HG02571 (cell line): ENCODE measurements around the gene CDH13.

Source experiments
- ATAC-seq: cut with Tn5 transposase; IDR thresholded peaks from one replicate; pipeline ENCODE4 v1.9.1; 2021; ENCODE audit warnings: mild to moderate bottlenecking, moderate library complexity; ENCODE audit not compliant: unreplicated experiment

CDH13 gene

DNA sequence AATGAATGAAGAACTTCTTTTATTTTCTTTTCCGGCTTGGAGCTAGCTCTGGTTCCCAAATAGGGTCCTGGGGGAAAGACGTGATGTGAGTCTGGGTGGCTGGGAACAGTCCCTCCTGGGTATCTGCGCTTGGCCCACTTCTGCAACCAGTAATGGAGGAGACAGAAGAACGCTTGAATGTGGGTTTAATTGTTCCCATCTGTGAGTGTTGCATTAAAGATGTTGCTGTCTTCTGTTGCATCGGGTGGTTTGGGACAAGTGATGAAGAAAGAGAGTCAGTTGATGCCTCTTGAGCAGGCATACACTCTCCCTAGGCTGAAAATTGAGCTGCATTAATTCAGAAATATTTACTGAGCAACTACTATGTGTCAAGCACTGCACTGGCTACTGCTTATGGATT, 511.1 kb downstream of the CDH13 start:
- no peak for ATAC-seq

DNA sequence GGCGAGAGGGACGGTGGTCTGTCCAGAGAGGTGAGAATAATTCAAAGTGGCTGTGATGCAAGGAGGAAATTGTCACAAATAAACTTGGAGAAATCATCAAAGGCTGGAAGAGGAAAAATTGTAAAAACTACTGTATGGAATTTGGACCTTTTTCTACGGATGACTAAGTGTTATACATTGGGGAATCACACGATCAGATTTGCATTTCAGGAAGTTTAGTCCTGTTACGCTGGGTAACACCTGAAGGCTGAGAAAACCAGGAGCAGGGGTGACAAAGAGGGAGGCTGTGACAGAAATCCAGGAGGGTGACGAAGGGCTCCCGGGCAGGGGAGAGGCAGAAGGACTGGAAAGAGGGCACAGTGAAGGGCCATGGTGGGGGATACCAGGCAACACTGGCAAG, 511.7 kb downstream of the CDH13 start:
- ATAC-seq: no peak

DNA sequence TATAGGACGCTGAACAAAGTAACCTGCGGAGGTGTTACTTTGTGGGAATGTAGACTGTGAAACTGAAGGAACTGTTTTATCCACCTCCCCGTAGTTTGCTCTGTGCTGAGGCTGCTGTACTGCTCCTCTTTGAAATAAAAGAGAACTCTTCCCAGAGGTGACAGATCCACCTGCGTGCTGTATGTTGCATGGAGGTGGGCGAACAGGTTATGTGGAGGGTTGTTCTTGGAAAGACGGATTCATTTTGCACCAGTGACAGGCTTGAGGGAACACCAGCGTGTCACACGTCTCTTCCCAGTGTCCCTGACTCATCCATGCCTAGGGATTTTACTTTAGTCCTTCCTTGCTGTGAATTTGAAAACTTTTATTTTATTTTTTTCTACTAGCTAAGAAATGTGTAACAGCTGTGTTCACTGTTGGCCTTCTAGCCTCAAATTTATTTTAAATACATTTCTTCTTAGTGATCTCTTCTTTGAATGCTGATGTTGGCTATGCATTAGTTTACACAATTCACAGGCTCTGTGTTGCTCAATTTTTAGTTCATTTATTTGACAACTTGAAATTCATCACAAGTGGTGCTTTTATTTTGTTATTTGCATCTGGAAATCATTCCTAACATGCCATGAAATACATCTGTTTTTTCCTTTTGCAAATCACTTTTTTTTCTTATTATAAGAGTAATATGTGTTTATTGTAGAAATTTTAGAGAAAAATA, 512.4 kb downstream of the CDH13 start:
- no peak for ATAC-seq

DNA sequence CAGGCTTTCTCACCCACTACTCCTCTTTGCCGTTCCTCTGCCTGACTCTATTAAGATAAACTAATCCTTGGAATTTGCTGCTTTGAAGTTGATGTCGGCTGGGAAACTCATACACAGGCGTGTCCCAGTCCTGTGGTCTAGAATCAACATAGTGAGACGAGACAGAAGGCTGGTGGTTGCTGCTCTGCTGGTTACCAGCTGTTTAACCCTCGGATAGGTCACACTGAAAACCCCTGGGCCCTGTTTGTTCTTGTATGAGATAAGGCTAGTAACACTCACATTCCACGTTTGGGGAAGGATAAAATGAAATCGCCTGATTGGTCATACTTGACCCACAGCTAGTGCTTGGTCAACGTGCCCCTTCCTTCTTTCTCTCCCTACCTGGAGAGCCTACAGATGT, 517.0 kb downstream of the CDH13 start:
- ATAC-seq: no peak

DNA sequence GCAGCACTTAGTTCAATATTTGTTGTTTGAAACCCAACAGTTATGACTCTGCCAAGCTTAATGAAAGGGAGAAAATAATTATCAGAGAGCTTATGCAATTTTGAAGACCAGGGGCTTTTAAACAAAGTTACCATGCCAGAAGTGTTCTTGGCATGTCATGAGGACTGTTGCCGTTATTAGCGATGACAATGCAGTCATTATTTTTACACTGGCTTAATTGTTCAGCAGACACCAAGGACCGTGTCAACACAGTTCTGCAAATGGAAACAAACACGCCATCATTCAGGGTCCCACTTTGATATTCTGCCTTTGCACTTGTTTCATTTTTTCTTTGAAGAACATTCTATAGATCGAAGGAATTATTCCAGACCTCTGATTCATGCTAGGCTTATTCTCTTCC, 518.5 kb downstream of the CDH13 start:
- no peak for ATAC-seq

DNA sequence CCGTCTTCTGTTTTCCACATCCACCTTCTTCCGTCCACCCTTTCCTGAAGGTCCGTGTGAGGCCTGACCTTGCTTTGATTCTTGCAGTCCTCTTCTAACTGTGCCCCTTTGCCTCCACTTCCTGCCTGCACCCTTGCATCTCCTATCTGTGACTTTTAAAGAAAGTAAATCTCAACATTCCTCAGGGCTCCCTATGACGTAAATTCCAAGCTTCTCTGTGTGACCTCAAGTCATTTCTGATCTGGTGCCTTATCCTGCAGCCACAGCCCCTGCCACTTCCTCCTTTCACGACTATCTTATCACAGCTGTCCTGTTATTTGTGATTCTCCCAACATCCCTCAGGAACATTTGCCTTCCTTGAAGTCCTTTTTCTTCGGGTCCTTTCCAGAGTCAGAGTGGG, 520.5 kb downstream of the CDH13 start:
- no peak for ATAC-seq

DNA sequence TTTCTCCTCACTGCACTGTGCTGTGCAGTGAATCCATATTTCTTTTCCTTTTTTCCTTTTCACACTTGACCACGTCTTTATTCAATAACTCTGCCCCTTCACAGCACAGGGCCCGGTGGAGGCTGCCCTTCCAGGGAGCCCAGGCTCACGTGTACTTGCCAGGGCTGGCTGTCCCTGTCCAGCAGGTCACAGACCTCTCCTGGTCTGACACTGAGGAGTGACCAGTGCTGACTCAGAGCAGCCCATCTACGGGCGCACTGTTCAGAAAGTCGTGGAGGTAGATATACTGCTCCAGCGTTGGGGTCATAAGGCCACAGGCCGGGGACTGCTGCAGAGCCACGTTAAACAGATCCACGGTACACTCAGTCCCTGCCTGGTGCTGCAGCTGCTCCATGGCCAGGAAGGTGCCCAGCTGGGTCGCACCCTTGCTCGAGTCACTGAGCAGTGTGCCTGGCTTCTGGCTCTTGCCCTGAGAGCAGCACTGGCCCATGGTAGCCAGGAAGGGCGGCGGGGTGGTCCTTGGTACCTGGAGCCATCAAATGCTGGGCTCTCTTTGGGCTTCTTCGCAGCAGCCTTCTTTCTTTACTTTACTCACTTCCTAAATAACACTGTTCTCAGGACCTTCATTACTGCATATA, 531.7 kb downstream of the CDH13 start:
- ATAC-seq: no peak

DNA sequence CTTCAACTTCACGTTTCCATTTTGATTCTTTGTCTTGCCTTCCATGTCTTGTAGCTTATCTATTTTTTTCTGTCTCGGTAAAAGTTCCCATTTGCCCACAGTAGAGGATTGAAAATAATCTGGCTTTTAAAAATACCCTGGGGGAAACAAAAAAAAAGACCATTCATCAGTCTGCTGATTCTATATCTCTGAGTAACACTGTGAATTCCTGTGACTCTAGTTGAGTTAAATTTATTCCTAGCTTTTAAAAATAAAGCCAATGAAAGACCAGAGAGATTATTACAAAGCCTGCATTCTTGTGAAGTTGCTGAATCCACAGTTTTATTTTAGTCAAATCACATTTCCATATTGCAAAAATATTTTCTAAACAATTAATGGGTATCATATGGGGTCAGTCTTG, 532.3 kb downstream of the CDH13 start:
- ATAC-seq: no peak

DNA sequence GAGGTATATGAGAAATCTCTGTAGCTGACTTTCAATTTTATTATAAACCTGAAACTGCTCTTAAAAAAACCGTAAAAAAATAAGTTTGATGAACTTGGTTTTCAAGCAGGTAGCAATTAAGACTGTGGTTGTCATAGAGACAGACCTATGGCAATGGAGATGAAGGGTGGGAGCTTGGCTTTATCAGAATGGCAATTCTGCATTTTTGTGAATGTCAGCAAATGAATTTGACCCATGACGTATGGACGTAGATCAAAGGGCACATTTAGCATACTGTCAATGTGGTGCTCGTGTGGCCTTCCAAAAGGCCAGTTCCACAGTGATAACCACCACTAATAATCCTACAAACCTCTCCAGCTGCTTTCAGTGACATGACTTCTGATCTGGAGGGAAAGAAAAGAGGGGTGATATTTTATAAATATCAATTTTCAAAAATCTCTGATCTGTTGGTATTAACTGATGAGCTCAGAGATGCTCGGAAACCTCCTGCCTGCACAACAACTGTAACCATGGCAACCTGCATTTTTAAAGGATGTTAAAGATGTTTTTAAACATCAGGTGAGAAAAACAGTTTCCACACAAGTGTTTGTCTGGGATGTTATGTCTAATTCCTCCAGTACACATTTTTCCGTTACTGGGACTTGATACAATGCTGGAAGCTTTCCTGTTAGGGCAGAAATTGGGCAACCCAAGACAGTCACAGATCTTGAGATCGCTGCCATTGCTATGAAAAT, 533.7 kb downstream of the CDH13 start:
- no peak for ATAC-seq

DNA sequence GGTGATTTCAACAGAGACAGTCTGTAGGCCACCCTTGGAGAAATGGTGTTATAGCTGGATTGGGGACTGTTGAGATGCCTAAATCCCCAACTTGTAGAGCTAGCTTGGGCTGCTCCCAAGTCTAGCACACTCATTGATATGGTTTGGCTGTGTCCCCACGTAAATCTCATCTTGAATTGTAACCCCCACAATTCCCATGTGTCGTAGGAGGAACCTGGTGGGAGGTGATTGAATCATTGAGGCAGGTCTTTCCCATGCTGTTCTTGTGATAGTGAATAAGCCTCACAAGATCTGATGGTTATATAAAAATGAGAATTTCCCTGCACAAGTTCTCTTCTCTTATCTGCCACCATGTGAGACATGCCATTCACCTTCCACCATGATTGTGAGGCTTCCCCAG, 536.0 kb downstream of the CDH13 start:
- no peak for ATAC-seq

DNA sequence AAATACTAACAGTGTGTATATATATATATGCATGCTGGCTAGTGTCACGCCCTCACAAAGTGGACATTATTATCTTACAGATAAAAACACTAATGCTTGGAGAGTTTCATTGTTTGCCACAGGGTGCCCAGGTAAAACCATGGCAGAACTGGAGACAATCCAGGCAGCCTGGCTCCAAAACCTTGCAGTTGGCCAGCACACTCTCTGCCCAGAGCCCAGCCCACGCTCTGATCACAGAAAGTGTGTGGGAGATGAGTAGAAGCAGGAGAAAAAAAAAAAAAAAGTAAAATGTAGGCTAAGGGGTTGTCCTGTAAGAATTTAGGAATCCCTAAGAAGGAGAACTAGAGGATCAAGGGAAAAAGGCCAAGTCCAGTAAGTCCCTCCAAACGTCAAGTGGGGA, 538.0 kb downstream of the CDH13 start:
- ATAC-seq: no peak

DNA sequence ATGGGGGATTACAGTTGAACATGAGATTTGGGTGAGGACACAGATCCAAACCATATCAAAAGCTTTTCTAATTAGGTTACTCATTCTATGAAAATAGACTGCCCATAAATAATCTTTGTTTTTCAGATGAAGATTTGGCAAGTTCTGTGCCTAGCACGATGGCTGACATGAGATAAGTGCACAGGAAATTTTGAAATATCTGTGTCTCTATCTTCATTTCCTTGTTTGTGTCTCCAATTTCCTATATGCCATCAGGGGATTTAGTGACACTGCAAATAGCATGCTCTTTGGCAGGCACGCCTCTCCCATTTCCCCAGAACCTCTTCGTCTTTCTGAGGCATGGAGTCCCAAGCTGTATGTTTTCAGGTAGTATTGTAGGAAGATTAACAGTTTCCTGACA, 544.6 kb downstream of the CDH13 start:
- ATAC-seq: no peak

DNA sequence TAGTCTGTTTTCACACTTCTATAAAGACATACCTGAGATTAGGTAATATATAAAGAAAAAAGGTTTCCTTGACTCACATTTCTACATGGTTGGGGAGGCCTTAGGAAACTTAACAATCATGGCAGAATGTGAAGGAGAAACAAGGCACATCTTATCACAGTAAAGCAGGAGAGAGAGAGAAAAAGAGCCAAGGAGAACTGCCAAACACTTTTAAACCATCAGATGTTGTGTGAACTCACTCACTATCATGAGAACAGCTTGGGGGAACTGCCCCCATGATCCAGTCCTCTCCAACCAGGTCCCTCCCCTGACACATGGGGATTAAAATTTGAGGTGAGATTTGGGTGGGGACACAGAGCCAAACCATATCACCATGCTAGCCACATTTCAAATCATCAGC, 547.9 kb downstream of the CDH13 start:
- no peak for ATAC-seq

DNA sequence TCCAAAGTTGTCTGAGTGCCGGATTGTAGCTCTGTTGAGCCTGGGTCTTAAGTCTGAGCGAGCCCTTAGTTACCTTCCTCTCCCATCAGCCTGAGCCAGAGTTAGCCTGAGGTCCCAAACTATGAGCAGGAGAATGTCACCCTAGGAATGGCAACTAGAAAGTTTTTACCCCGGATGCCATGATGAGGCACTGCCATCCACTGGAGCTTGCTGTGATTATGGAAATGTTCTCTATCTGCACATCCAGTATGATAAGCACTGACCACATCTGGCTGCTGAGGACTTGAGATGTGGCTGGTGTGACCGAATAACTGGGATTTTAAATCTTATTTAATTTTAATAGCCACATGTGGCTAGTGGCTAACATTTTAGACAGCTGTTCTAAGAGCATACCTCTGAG, 550.0 kb downstream of the CDH13 start:
- no peak for ATAC-seq

DNA sequence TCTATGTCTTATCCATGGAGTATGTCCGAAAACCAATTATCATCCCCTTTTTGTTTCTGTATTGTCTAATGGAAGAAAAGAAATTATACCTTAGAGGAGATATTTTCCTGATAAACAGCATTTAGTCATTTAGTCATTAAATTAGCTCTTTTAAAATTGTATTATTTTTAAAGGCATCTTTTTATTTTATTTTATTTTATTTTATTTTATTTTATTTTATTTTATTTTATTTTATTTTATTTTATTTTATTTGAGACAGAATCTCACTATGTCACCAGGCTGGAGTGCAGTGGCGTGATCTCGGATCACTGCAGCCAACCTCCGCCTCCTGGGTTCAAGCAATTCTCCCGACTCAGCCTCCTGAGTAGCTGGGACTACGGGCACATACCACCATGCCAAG, 559.1 kb downstream of the CDH13 start:
- no peak for ATAC-seq

DNA sequence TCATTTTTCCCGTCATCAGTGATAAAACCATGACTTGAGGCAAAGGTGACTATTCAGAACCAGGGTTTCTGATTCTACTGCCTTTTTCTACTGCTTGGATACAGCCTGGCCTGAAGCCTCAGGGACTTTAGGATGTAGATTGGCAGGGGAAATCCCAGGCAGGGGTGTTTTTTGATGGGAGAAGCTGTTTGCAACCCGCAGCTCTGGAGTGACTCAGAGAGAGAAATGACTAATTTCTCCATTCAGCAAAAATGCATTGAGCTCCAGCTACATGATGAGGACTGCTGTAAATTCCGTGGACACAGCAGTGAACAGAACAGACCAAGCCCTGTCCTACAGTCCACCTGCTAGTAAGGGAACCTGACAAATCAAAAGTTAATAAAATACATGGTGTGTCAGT, 560.6 kb downstream of the CDH13 start:
- no peak for ATAC-seq

DNA sequence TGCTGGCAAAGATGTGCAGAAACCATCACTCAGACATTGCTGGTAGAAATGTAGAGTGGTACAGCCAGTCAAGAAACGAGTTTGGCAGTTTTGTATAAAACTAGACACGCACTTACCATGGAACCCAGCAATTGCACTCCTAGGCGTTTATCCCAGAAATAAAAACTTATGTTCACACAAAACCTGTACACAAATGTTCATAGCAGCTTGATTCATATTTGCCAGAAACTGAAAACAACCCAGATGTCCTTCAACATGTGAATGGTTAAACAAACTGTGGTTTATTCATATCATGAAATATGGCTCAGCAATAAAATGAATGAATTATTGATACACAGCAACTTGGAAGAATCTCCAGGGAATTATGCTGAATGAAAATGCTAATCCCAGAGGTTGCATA, 570.0 kb downstream of the CDH13 start:
- ATAC-seq: no peak

DNA sequence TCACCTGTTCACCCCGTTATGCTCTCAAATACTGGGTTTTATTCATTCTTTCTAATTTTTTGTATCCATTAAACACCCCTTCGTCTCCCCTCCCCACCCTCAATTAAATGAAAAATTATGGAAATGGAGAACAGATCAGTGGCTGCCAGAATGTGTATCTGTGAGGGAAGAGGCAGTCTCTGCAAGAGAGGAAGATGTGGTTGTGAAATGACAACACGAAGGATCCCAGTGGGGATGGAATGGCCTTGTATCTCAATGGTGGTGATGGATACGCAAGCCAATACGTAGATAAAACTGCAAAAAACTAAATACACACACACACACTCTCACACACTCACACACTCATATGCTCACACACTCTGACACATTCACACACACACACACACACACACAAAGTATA, 570.7 kb downstream of the CDH13 start:
- no peak for ATAC-seq

DNA sequence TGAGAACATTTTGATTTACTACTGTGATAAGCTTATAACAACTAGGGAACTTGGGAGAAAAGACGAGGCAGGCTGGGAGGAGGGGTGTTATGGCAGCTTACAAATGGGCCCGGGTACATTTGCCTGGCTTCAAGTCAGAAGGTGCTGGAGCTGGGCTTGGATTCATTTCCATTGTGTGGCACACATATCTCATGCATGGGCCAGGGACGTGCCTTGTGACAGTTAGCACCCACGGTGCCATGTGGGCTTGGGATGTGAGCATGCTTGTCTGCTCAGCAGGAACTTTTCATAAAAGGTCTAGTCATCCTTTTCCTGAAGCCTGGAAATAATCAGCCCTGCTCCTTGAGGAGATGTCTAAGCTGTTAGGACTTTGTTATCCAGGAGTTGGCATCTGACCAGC, 572.2 kb downstream of the CDH13 start:
- ATAC-seq: no peak

DNA sequence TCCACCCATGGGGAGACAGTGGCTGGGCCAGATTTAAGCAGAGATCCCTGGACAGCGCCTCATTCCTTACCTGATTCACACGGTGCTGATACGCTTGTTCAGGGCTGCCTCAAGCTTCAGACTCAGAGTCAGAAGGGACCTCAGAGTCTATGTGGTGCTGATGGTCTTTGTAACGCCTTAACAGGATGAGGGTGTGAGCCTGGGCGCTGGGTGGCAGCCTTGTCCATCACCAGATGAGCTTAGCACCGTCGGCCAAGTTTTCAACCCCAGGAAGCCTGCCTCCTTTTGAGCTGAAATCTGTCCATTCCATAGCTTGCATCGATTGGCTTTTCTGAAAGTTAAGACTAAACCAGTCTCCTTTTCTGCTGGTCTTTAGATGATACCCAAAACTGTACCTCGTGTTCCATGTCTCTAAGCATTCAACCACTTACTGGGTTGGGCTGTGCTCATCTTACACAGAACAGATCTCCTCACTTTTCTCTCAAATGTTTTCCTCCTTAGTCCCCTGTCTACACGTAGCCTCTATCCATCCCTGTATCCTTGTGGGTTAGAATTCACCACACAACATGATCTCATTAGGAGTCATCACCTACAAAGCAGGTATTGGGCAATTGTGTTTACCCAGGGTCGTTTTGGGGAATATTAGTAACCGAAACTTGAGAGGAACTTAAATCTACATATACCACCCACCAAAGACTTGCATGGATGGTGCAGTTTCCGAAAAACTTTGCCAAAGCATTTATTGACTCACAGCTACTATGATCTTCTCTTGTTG, 573.4 kb downstream of the CDH13 start:
- ATAC-seq: no peak

DNA sequence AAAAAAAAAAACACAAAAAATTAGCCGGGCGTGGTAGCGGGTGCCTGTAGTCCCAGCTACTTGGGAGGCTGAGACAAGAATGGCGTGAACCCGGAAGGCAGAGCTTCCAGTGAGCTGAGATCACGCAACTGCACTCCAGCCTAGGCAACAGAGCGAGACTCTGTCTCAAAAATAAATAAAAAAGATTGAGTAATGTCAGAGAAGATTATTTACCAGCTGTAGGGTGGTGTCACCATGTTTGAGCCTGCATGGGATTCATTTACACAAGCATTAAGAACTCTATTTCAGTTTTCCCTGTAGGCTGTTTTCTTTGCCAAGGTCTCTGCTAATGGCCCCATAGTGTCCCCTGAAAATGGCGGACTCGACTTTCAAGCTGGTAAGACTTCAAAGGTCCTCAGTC, 575.0 kb downstream of the CDH13 start:
- ATAC-seq: no peak

DNA sequence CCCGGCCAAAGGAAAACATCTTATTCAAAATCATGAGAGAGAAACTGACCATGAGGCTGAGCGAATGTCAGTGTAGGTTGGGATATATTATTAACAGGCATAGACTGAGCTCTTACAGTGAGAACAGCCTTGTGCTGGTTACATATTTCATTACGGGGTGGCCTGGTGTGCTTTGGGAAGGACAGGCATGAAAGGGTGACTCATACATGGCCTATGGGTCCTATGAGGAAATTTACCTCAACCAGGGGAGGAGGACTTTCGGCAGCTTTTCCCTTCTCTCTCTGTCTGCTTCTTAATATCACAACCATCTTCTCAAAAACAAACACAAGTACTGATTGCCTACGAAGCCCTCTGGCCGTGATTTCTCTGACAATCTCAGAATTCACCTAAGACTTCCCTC, 579.1 kb downstream of the CDH13 start:
- no peak for ATAC-seq
